Neural cell (in vitro differentiated cells): ENCODE results near the gene CELSR1.

Experiments
- EP300 ChIP-seq: fragments of 450-650 bp; conservative IDR thresholded peaks from 2 replicates; pipeline ENCODE4 v1.6.1; 2014; ENCODE audit warnings: antibody characterized with exemption, mild to moderate bottlenecking, moderate library complexity; ENCODE audit not compliant: poor library complexity, severe bottlenecking
- EZH2 ChIP-seq: fragments of 200-600, 300-800 bp; shearing (Covaris generic), sonication (generic); IDR thresholded peaks from 2 replicates; pipeline ENCODE4 v1.6.1; 2014; ENCODE audit warnings: antibody characterized with exemption, low read length, borderline replicate concordance, mild to moderate bottlenecking; ENCODE audit not compliant: insufficient read depth, poor library complexity, severe bottlenecking
- MXI1 ChIP-seq: fragments of 450-650 bp; conservative IDR thresholded peaks from 2 replicates; pipeline ENCODE4 v1.6.1; 2014; ENCODE audit warnings: antibody characterized with exemption, mild to moderate bottlenecking; ENCODE audit not compliant: poor library complexity, severe bottlenecking
- POLR2AphosphoS5 ChIP-seq: IDR thresholded peaks from 2 replicates; pipeline ENCODE4 v1.6.1; 2012
- RAD21 ChIP-seq: fragments of 450-650 bp; conservative IDR thresholded peaks from 2 replicates; pipeline ENCODE4 v1.6.1; 2014; ENCODE audit warnings: antibody characterized with exemption, mild to moderate bottlenecking, moderate library complexity
- REST ChIP-seq: IDR thresholded peaks from 2 replicates; pipeline ENCODE4 v1.6.1; 2012; ENCODE audit warnings: borderline replicate concordance
- SMC3 ChIP-seq: fragments of 450-650 bp; conservative IDR thresholded peaks from 2 replicates; pipeline ENCODE4 v1.6.1; 2014; ENCODE audit warnings: antibody characterized with exemption, mild to moderate bottlenecking, moderate library complexity; ENCODE audit not compliant: poor library complexity
- TAF1 ChIP-seq: IDR thresholded peaks from 2 replicates; pipeline ENCODE4 v1.6.1; 2012; ENCODE audit warnings: low read depth
- TF ChIP-seq, protein P1 (sequence below): fragments of 450-650 bp; IDR thresholded peaks from 2 replicates; pipeline ENCODE4 v1.5.1; 2014; ENCODE audit warnings: antibody characterized with exemption, mild to moderate bottlenecking, moderate library complexity; ENCODE audit not compliant: poor library complexity, severe bottlenecking

DNA sequence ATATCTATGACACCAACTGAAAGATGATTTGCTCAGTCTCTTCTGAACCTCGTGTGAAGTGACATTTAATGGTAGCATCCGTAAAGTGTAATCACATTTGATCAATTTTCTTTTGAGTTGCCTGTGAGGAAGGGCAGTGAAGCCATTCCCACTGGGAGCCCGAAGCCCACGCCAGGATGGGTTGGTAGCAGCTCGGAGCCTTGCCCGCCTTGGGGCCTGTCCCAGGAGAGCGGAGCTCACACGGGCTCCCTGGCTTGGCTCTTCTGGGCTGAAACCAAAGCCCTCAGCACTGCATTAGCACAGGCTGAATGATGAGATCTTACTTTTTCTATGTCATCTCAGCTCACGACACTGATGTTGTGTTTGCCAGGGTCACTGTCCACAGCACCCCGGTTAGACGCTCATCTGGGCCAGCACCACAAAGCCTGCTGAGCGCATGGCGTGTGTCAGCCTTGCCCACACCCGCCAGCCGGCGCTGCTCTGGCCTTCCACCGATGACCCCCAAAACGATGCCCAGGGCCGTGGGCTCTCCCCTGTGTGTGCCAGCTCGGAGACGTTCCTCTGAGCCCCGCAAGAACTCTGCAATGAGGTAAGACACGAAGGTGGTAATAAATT is 211.2 kb downstream of the CELSR1 start:
- TF ChIP-seq, protein P1, sequence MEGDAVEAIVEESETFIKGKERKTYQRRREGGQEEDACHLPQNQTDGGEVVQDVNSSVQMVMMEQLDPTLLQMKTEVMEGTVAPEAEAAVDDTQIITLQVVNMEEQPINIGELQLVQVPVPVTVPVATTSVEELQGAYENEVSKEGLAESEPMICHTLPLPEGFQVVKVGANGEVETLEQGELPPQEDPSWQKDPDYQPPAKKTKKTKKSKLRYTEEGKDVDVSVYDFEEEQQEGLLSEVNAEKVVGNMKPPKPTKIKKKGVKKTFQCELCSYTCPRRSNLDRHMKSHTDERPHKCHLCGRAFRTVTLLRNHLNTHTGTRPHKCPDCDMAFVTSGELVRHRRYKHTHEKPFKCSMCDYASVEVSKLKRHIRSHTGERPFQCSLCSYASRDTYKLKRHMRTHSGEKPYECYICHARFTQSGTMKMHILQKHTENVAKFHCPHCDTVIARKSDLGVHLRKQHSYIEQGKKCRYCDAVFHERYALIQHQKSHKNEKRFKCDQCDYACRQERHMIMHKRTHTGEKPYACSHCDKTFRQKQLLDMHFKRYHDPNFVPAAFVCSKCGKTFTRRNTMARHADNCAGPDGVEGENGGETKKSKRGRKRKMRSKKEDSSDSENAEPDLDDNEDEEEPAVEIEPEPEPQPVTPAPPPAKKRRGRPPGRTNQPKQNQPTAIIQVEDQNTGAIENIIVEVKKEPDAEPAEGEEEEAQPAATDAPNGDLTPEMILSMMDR = no peak
- TF ChIP-seq EZH2 = no peak
- TF ChIP-seq RAD21 = no peak
- no peak for TF ChIP-seq TAF1
- TF ChIP-seq EP300 = no peak
- TF ChIP-seq MXI1 = no peak
- TF ChIP-seq SMC3 = no peak
- no peak for TF ChIP-seq REST
- TF ChIP-seq POLR2AphosphoS5 = no peak
